ENCODE results near the gene CTTN. TPM values are rescaled to one million over a fixed set of nuclear protein-coding genes. Genes with fewer than 3 reads are reported as not detected.

Gene CTTN
- total RNA-seq, 1 experiment from 2014 or later, result 224 TPM

DNA sequence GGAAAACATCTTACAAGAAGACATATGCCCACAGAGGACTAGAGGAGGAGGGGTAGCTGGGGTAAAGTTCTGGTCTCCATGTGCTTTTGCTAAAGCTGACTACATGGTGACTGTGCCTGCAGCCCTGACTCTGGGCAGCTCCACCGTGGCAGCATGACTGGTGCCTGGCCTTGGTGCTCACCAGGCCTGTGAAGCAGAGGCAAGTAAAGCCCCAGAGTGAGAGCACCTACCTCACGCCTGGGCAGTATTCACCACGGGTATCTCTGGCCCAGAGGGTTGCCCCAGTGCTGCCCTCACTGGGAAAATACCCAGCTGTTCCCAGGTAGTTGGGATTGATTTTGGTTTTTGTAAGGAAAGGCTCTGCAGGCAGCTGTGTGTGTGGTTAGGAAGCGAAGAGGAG lies 78.3 kb downstream of the CTTN start:
- no peak for TF ChIP-seq CTCF (conservative IDR thresholded peaks at IDR 0.05)
- Histone ChIP-seq H3K18ac (ENCODE audit: insufficient read length, low read depth, low read length) (no peak overlapping the region), H2AK5ac (ENCODE audit: insufficient read length, low read length) (no peak overlapping the region), H3K27ac (ENCODE audit: insufficient read length, low read depth, low read length) (no peak overlapping the region), H3K23me2 (ENCODE audit: insufficient read length, low read depth, low read length, poor library complexity, severe bottlenecking) (no peaks in the 10 kb centered on the region), H4K91ac (ENCODE audit: insufficient read length, low read depth, low read length) (no peak overlapping the region), H3K56ac (ENCODE audit: insufficient read length, low read depth, low read length) (no peak overlapping the region), H4K20me1 (ENCODE audit: control insufficient read depth, insufficient read depth, insufficient read length) (peaks cover 4% of the 10 kb centered on the region), H3K9ac (ENCODE audit: extremely low read depth, insufficient read length, low read length) (no peak overlapping the region), H3K79me2 (ENCODE audit: insufficient read depth, low read length) (no peaks in the 10 kb centered on the region; the same call in 1 of the 2 replicates), H3K9me3 (ENCODE audit: control insufficient read depth, low read depth, low read length) (no peaks in the 10 kb centered on the region), H3K23ac (ENCODE audit: insufficient read length, low read depth, low read length) (no peak overlapping the region), H2AFZ (ENCODE audit: low read length) (no peak overlapping the region), H3K79me1 (ENCODE audit: insufficient read depth, low read depth, low read length, poor library complexity, severe bottlenecking) (no peaks in the 10 kb centered on the region), H4K8ac (replicated peaks; ENCODE audit: insufficient read length, low read depth, low read length) (no peak overlapping the region), H2BK15ac (ENCODE audit: low read depth, low read length) (no peak overlapping the region), H4K5ac (ENCODE audit: insufficient read length, low read depth, low read length) (no peak overlapping the region), H3K4me2 (ENCODE audit: insufficient read depth, insufficient read length, low read length) (no peak overlapping the region), H3K4ac (ENCODE audit: low read depth, low read length) (no peak overlapping the region), H2BK20ac (ENCODE audit: low read depth, low read length, poor library complexity, severe bottlenecking) (no peak overlapping the region), H3K4me1 (ENCODE audit: insufficient read depth, low read length) (no peaks in the 10 kb centered on the region), H2BK12ac (ENCODE audit: insufficient read length, low read depth, low read length) (no peak overlapping the region), H3K27me3 (ENCODE audit: insufficient read depth, low read length) (no peaks in the 10 kb centered on the region), H2BK5ac (ENCODE audit: insufficient read length, low read length) (no peak overlapping the region), H3T11ph (ENCODE audit: low read length) (no peak overlapping the region), H3K14ac (ENCODE audit: insufficient read depth, low read length) (no peak overlapping the region; the same call in 1 of the 2 replicates), H2BK120ac (ENCODE audit: low read depth, low read length, poor library complexity, severe bottlenecking) (no peak overlapping the region)
- DNase-seq, result no peak
- Mint-ChIP-seq H3K4me1 (peaks cover under 1% of the 10 kb centered on the region in 2 experiments; a peak in 1 of 4 replicates), H3K27me3 (ENCODE audit: low read depth) (no peaks in the 10 kb centered on the region; the same call in 1 of the 2 replicates), H3K4me3 (no peak overlapping the region), H3K36me3 (ENCODE audit: insufficient read depth in 1 of 3, low read depth in 3 of 3) (peaks cover 2 to 8% (median 4%) of the 10 kb centered on the region in 3 experiments; a peak in 6 of 7 replicates), H3K9me3 (no peaks in the 10 kb centered on the region), H3K27ac (no peak overlapping the region)
- no CpG with 5 or more reads among the region's 4 CpGs for WGBS (ENCODE audit: extremely low coverage, insufficient read length, low lambda C conversion rate)

Data from H9 (cell line).